Endodermal cell (in vitro differentiated cells): Measurements from ENCODE around the gene GCNT4. TPM values are rescaled to one million over a fixed set of nuclear protein-coding genes. Genes with fewer than 3 reads are reported as not detected.

ENCODE experiments used
- DNase-seq: peaks from one replicate; pipeline ENCODE4 v3.0.0-alpha.2; 2017
- H3K27ac ChIP-seq: 2 replicates; pipeline ENCODE4 v1.5.1; 2013; ENCODE audit warnings: mild to moderate bottlenecking, low read depth, low read length, moderate library complexity
- H3K27me3 ChIP-seq: 2 replicates; pipeline ENCODE4 v1.6.1; 2013; ENCODE audit warnings: mild to moderate bottlenecking, low read length, moderate library complexity; ENCODE audit not compliant: insufficient read depth, control insufficient read depth, poor library complexity, severe bottlenecking
- H3K36me3 ChIP-seq: 2 replicates; pipeline ENCODE4 v1.7.0; 2013; ENCODE audit warnings: mild to moderate bottlenecking, low read length, moderate library complexity; ENCODE audit not compliant: control insufficient read depth, insufficient read depth
- H3K4me1 ChIP-seq: one replicate; pipeline ENCODE4 v1.7.0; 2013; ENCODE audit warnings: low read length; ENCODE audit not compliant: control insufficient read depth, insufficient read depth
- H3K4me3 ChIP-seq: 2 replicates; pipeline ENCODE4 v1.5.1; 2013; ENCODE audit warnings: mild to moderate bottlenecking, low read length, moderate library complexity
- H3K9ac ChIP-seq: 2 replicates; pipeline ENCODE4 v1.6.1; 2013; ENCODE audit warnings: mild to moderate bottlenecking, low read length, moderate library complexity; ENCODE audit not compliant: poor library complexity, severe bottlenecking; ENCODE audit errors: extremely low read depth
- H3K9me3 ChIP-seq: 2 replicates; pipeline ENCODE4 v1.6.1; 2013; ENCODE audit warnings: mild to moderate bottlenecking, low read length, moderate library complexity; ENCODE audit not compliant: control insufficient read depth
- H3K27ac Mint-ChIP-seq: 2 replicates; pipeline ENCODE4 v1.8.0; 2020; ENCODE audit warnings: mixed read lengths
- H3K27me3 Mint-ChIP-seq: 2 replicates; pipeline ENCODE4 v1.8.0; 2021; ENCODE audit warnings: mild to moderate bottlenecking, mixed read lengths; ENCODE audit not compliant: insufficient read depth
- H3K36me3 Mint-ChIP-seq: 2 replicates; pipeline ENCODE4 v1.8.0; 2020; ENCODE audit warnings: low read depth, mixed read lengths
- H3K4me1 Mint-ChIP-seq: 2 replicates; pipeline ENCODE4 v1.8.0; 2020; ENCODE audit warnings: mixed read lengths
- H3K4me3 Mint-ChIP-seq: 2 replicates; pipeline ENCODE4 v1.8.0; 2020; ENCODE audit warnings: mild to moderate bottlenecking, moderate library complexity, mixed read lengths
- H3K9me3 Mint-ChIP-seq: 2 replicates; pipeline ENCODE4 v1.8.0; 2020; ENCODE audit warnings: mild to moderate bottlenecking, mixed read lengths
- WGBS, 2 experiments: methylation state at CpG; one replicate each; pipeline versions ENCODE4 v1.1.5 to v1.1.7; 2013; ENCODE audit warnings: missing lambda C conversion rate in 2 of 2, mixed read lengths in 1 of 2; ENCODE audit not compliant: insufficient coverage in 1 of 2, insufficient read length in 1 of 2; 5-methylcytosine and 5-hydroxymethylcytosine counted together
- total RNA-seq, 2 donors: library from RNA; stranded (reverse); fragmentation: NEBNext Ultra II Directional in 1 of 2; extraction: Animal tissue kit (Norgen Biotek cat#: 25700) in 1 of 2; gene quantifications; 2 replicates in 1 of 2; 3 replicates in 1 of 2; pipeline ENCODE4 v1.2.1, GENCODE V29; 2021
- TF ChIP-seq, protein P1 (sequence below): fragments of 200-600 bp; sonication (generic); conservative IDR thresholded peaks from 2 replicates; pipeline ENCODE4 v1.5.0; 2021; ENCODE audit warnings: antibody characterized with exemption, mild to moderate bottlenecking

GCNT4 gene
- total RNA-seq, 2 donors from 2014 or later: 2.5 to 4.2 TPM

DNA sequence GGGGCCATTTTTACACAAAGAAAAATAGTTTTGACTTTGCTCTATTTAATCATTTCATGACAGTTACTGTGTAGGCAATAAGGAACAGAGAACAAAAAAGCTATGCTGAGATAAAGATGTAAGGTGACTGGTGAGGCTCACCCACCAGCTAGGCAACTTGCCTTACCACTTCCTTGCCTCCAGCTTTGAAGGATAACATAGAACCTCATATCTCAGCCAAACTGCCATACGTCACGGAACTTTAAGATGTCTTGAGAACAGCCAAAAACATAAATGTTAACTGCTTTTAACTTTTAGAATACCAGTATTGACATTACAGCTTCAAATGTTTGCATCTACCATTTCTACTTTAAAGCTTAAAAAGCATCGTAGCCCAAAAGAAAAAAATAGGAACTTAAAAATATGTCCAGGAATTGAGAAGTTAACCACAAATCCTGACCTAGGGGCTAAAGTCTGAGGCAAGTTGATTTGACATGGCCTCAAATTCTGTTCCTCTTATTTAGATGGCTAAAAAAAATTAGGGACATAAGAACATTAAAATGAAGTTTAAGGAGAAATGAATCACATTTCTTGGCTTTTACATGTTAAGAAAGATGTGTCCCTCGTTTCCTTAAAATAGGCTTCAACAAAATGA is 7.7 kb upstream of the GCNT4 start:
- peaks cover 15% of the 10 kb centered on the region for H3K4me1 Mint-ChIP-seq
- Histone ChIP-seq H3K9me3 (no peaks in the 10 kb centered on the region), H3K4me3 (no peak overlapping the region), H3K4me1 (peaks cover 5% of the 10 kb centered on the region), H3K27ac (no peak overlapping the region), H3K36me3 (no peaks in the 10 kb centered on the region), H3K9ac (no peak overlapping the region), H3K27me3 (peaks cover 7% of the 10 kb centered on the region)
- no peak overlapping the region for H3K4me3 Mint-ChIP-seq
- no peaks in the 10 kb centered on the region for H3K36me3 Mint-ChIP-seq
- H3K9me3 Mint-ChIP-seq: no peaks in the 10 kb centered on the region
- H3K27ac Mint-ChIP-seq: no peak overlapping the region
- H3K27me3 Mint-ChIP-seq: peaks cover 7% of the 10 kb centered on the region
- TF ChIP-seq, protein P1, sequence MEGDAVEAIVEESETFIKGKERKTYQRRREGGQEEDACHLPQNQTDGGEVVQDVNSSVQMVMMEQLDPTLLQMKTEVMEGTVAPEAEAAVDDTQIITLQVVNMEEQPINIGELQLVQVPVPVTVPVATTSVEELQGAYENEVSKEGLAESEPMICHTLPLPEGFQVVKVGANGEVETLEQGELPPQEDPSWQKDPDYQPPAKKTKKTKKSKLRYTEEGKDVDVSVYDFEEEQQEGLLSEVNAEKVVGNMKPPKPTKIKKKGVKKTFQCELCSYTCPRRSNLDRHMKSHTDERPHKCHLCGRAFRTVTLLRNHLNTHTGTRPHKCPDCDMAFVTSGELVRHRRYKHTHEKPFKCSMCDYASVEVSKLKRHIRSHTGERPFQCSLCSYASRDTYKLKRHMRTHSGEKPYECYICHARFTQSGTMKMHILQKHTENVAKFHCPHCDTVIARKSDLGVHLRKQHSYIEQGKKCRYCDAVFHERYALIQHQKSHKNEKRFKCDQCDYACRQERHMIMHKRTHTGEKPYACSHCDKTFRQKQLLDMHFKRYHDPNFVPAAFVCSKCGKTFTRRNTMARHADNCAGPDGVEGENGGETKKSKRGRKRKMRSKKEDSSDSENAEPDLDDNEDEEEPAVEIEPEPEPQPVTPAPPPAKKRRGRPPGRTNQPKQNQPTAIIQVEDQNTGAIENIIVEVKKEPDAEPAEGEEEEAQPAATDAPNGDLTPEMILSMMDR: no peak
- DNase-seq: no peak
- 90 to 100% methylated on average over 3 to 4 of the region's 4 CpGs for WGBS, 2 experiments

DNA sequence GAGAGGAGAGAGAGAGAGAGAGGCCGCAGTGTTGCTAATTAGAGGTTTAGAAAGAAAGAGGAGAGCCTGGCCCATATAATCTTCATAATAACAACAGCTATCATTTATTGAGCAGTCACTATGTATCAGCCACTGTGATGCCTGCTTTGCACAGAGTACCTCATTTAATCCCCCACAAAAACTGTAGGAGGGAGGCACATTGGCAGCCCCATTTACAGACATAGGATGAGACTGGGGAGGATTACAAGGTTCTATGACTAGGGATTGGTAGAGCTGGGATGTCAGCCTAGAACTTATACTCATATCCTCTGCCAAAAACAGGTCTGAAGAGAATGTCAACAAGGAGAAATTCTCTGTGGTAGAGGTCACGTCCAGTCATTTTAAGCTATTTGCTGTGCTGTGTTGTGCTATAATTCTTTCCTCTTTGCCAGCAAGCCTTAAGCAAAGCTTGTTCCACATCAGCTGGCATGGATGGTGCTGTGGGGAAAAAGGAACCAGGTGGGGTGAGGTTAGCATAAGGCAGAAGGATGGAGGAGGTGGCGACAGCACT is 6.7 kb upstream of the GCNT4 start:
- Histone ChIP-seq H3K4me1 (peaks cover 10% of the 10 kb centered on the region), H3K4me3 (no peak overlapping the region), H3K27me3 (peaks cover 16% of the 10 kb centered on the region), H3K36me3 (no peaks in the 10 kb centered on the region), H3K9me3 (no peaks in the 10 kb centered on the region), H3K27ac (no peak overlapping the region), H3K9ac (no peak overlapping the region)
- Mint-ChIP-seq H3K36me3 (no peaks in the 10 kb centered on the region), H3K27ac (no peak overlapping the region), H3K4me3 (no peak overlapping the region), H3K27me3 (peaks cover 16% of the 10 kb centered on the region), H3K4me1 (peaks cover 25% of the 10 kb centered on the region), H3K9me3 (no peaks in the 10 kb centered on the region)
- TF ChIP-seq, protein P1: no peak
- DNase-seq: no peak
- 89 to 100% methylated on average over 2 of the region's 3 CpGs for WGBS, 2 experiments

DNA sequence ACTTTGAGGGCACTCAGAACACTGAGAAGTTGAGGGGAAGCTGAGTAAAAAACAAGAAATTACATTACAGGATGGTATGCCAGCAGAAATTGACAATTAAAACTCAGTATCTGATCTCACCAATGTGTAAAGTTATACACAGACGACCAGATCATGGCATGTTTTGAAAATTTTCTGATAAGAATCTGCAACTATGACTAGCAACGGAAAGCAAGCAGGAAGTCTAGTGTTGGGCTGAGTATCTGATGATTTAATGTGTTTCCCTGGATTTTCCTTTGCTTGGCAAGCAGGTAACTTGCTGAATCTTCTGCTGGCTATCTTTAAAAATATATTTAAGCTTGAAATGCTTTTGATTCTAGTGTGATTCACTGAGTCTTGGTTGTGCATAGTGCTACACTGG is 5.2 kb upstream of the GCNT4 start:
- Mint-ChIP-seq H3K4me1 (peaks cover 25% of the 10 kb centered on the region), H3K27me3 (peaks cover 22% of the 10 kb centered on the region), H3K4me3 (no peak overlapping the region), H3K9me3 (no peaks in the 10 kb centered on the region), H3K27ac (no peak overlapping the region), H3K36me3 (no peaks in the 10 kb centered on the region)
- 86 to 90% methylated on average over 1 to 2 of the region's 2 CpGs for WGBS, 2 experiments
- no peak for DNase-seq
- Histone ChIP-seq H3K27me3 (peaks cover 21% of the 10 kb centered on the region), H3K9ac (no peak overlapping the region), H3K36me3 (no peaks in the 10 kb centered on the region), H3K4me3 (no peak overlapping the region), H3K27ac (no peak overlapping the region), H3K4me1 (peaks cover 10% of the 10 kb centered on the region), H3K9me3 (no peaks in the 10 kb centered on the region)
- TF ChIP-seq, protein P1: no peak
